Measurements from ENCODE around the gene PTPRM. TPM values are rescaled to one million over a fixed set of nuclear protein-coding genes. Genes with fewer than 3 reads are reported as not detected.

The PTPRM gene
- polyA plus RNA-seq, 4 donors, result 2.2 to 31.4 (median 18.1) TPM

DNA sequence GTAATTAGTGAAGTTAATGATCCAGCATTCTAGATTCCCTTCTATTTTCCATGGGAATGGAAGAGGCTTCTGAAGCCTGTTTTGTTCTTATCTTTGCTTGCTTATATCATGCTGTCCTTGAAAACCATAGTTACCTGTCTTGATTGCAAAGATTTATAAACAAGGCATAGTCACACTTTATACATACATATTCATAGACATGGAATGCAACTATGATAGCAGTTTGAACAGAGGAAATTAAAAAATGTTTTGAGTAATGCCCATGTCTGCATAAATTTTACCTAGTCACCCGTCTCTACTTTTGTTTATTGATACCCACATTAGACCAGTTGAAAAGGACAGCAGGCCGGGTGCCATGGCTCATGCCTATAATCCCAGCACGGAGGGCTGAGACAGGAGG lies 289.0 kb downstream of the PTPRM start:
- H3K27ac ChIP-seq (ENCODE audit: low read depth in 1 of 3, low read length in 2 of 3), result no peak overlapping the region
- DNase-seq (no peak), FAIRE-seq (no peak)
- no peak overlapping the region for H3K4me3 ChIP-seq (ENCODE audit: low read depth in 1 of 3, low read length in 3 of 3)
- no peaks in the 10 kb centered on the region for H3K36me3 ChIP-seq (ENCODE audit: control insufficient read depth in 3 of 3, insufficient read depth in 2 of 3, low read depth in 1 of 3, low read length in 3 of 3)
- peaks cover 0 to 3% (median 0%) of the 10 kb centered on the region in 3 donors for H3K4me1 ChIP-seq (ENCODE audit: control insufficient read depth in 3 of 3, insufficient read depth in 2 of 3, low read depth in 1 of 3, low read length in 2 of 3)
- WGBS, 3 donors, result 83 to 93% (median 89%) methylated on average over 3 of the region's 3 CpGs
- no peaks in the 10 kb centered on the region for H3K27me3 ChIP-seq (ENCODE audit: control insufficient read depth in 3 of 3, insufficient read depth in 3 of 3, low read length in 3 of 3)
- H3K9me3 ChIP-seq (ENCODE audit: control insufficient read depth in 2 of 2, insufficient read depth in 1 of 2, low read depth in 1 of 2, low read length in 1 of 2), result no peaks in the 10 kb centered on the region

DNA sequence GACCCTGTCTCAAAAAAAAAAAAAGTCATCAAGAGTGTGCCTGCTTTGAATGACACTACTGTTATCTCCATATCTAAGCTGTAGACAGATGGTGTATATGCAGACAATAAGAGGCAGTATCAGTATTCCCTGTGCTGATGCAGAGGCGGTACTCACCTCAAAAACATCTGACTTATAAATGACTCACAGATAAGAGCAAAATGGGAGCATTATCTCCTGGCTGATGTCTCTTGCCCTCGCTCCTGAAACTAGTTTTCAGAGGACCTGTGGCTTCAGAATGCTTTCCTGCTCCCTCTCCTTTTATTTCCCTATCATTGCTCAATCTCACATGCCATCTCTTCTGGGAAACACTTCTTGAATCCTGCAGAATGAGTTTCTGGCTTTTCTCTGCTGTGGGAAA lies 289.6 kb downstream of the PTPRM start:
- no peak for FAIRE-seq
- 59 to 65% (median 61%) methylated on average over 2 of the region's 2 CpGs for WGBS, 3 donors
- no peaks in the 10 kb centered on the region for H3K27me3 ChIP-seq (ENCODE audit: control insufficient read depth in 3 of 3, insufficient read depth in 3 of 3, low read length in 3 of 3)
- H3K9me3 ChIP-seq (ENCODE audit: control insufficient read depth in 2 of 2, insufficient read depth in 1 of 2, low read depth in 1 of 2, low read length in 1 of 2), result no peaks in the 10 kb centered on the region
- H3K4me1 ChIP-seq (ENCODE audit: control insufficient read depth in 3 of 3, insufficient read depth in 2 of 3, low read depth in 1 of 3, low read length in 2 of 3), result peaks cover 0 to 3% (median 0%) of the 10 kb centered on the region in 3 donors
- no peak for DNase-seq
- H3K27ac ChIP-seq (ENCODE audit: low read depth in 1 of 3, low read length in 2 of 3), result no peak overlapping the region
- no peaks in the 10 kb centered on the region for H3K36me3 ChIP-seq (ENCODE audit: control insufficient read depth in 3 of 3, insufficient read depth in 2 of 3, low read depth in 1 of 3, low read length in 3 of 3)
- no peak overlapping the region for H3K4me3 ChIP-seq (ENCODE audit: low read depth in 1 of 3, low read length in 3 of 3)

DNA sequence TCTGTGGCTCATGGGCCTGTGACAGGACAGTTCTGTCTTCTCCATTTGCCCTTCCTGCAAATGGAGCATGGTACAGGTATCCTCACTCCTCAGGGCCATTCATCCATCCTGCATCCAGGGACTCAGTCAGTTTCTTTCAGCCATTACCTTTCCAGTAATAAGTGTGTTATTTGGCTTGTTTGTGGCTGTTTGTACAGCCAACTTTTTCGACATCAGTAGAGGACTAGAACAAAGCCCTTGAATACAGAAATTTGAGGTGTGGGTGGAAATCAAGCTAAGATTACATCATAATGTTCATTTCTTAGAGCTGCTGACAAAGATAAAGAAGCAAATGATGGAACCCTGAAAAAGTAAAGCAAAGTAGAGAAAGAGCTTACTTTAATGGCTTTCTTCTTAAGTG lies 290.4 kb downstream of the PTPRM start:
- FAIRE-seq (no peak), DNase-seq (no peak)
- H3K27ac ChIP-seq (ENCODE audit: low read depth in 1 of 3, low read length in 2 of 3), result no peak overlapping the region
- H3K9me3 ChIP-seq (ENCODE audit: control insufficient read depth in 2 of 2, insufficient read depth in 1 of 2, low read depth in 1 of 2, low read length in 1 of 2), result no peaks in the 10 kb centered on the region
- no peak overlapping the region for H3K4me3 ChIP-seq (ENCODE audit: low read depth in 1 of 3, low read length in 3 of 3)
- H3K4me1 ChIP-seq (ENCODE audit: control insufficient read depth in 3 of 3, insufficient read depth in 2 of 3, low read depth in 1 of 3, low read length in 2 of 3), result peaks cover 0 to 3% (median 0%) of the 10 kb centered on the region in 3 donors
- no peaks in the 10 kb centered on the region for H3K27me3 ChIP-seq (ENCODE audit: control insufficient read depth in 3 of 3, insufficient read depth in 3 of 3, low read length in 3 of 3)
- H3K36me3 ChIP-seq (ENCODE audit: control insufficient read depth in 3 of 3, insufficient read depth in 2 of 3, low read depth in 1 of 3, low read length in 3 of 3), result no peaks in the 10 kb centered on the region
- WGBS, 3 donors, result 70 to 84% (median 77%) methylated on average over 1 of the region's 1 CpG

DNA sequence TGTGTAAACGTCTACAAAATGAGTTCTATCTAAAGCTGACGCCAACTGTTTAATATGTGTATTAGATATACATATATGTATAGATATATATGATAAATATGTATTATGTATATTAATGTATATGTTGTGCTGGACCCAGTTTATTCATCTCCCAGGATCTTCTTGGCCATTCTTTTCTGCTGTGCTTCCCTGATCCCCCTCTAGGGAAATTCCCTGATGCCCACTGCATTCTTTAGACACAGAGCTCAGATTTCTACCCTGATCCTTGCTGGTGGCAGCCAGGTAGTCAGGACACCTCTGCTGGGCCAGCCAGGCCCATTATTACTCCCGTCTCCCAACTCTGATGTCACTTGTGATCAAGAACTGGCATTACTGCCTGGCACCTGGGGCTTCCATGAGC lies 292.0 kb downstream of the PTPRM start:
- Histone ChIP-seq H3K4me3 (ENCODE audit: low read depth in 1 of 3, low read length in 3 of 3) (no peak overlapping the region), H3K36me3 (ENCODE audit: control insufficient read depth in 3 of 3, insufficient read depth in 2 of 3, low read depth in 1 of 3, low read length in 3 of 3) (no peaks in the 10 kb centered on the region), H3K27ac (ENCODE audit: low read depth in 1 of 3, low read length in 2 of 3) (no peak overlapping the region), H3K27me3 (ENCODE audit: control insufficient read depth in 3 of 3, insufficient read depth in 3 of 3, low read length in 3 of 3) (no peaks in the 10 kb centered on the region), H3K9me3 (ENCODE audit: control insufficient read depth in 2 of 2, insufficient read depth in 1 of 2, low read depth in 1 of 2, low read length in 1 of 2) (no peaks in the 10 kb centered on the region), H3K4me1 (ENCODE audit: control insufficient read depth in 3 of 3, insufficient read depth in 2 of 3, low read depth in 1 of 3, low read length in 2 of 3) (peaks cover 0 to 3% (median 0%) of the 10 kb centered on the region in 3 donors)
- FAIRE-seq, result no peak
- no peak for DNase-seq
- WGBS, 3 donors, result 83 to 88% (median 86%) methylated on average over 3 of the region's 3 CpGs

DNA sequence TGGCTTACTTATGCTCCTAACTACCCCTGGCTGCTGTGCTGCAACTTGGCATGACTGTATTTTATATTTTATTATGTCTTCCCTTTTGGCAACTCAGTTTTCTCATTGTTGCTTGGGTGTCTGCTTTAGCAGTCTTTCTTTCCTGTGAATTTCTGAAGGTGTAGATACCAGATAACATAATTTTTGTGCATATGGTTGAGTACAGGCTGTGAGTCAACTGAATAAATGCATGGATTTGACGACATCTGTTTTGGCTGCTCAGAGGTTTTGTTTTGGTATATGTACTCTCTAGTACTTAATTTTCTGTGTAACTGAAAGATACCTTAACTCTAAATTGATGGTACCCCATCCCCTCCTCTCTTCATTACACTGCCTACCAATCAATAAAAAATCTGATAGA lies 303.1 kb downstream of the PTPRM start:
- H3K27me3 ChIP-seq (ENCODE audit: control insufficient read depth in 3 of 3, insufficient read depth in 3 of 3, low read length in 3 of 3), result no peaks in the 10 kb centered on the region
- H3K4me3 ChIP-seq (ENCODE audit: low read depth in 1 of 3, low read length in 3 of 3), result no peak overlapping the region
- no peak overlapping the region for H3K27ac ChIP-seq (ENCODE audit: low read depth in 1 of 3, low read length in 2 of 3)
- H3K9me3 ChIP-seq (ENCODE audit: control insufficient read depth in 2 of 2, insufficient read depth in 1 of 2, low read depth in 1 of 2, low read length in 1 of 2), result peaks cover 0 to 2% of the 10 kb centered on the region in 2 donors
- H3K4me1 ChIP-seq (ENCODE audit: control insufficient read depth in 3 of 3, insufficient read depth in 2 of 3, low read depth in 1 of 3, low read length in 2 of 3), result peaks cover 0 to 3% (median 0%) of the 10 kb centered on the region in 3 donors
- H3K36me3 ChIP-seq (ENCODE audit: control insufficient read depth in 3 of 3, insufficient read depth in 2 of 3, low read depth in 1 of 3, low read length in 3 of 3), result no peaks in the 10 kb centered on the region
- FAIRE-seq (no peak), DNase-seq (no peak)
- WGBS, 3 donors, result 87 to 90% (median 89%) methylated on average over 1 of the region's 1 CpG

DNA sequence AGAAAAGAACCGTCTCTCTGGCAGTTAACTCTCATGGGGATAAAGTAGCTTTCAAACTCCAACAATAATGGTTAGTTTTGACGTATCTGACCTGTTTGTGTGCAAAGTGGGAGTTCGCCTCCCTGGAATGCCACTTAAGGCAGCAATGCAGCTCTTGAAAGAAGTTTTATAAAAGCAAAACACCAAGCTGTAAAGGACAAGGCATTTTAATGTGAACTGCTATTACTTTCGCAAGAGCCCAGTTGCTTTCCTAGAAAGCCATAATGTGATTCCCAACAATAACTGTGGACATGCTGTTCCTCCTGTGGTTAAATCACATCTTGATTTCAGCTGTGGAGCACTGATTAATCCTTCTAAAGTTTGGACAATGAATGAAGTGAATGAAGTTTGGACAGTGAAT lies 303.7 kb downstream of the PTPRM start:
- H3K9me3 ChIP-seq (ENCODE audit: control insufficient read depth in 2 of 2, insufficient read depth in 1 of 2, low read depth in 1 of 2, low read length in 1 of 2), result peaks cover 0 to 2% of the 10 kb centered on the region in 2 donors
- DNase-seq (no peak), FAIRE-seq (no peak)
- no peak overlapping the region for H3K27ac ChIP-seq (ENCODE audit: low read depth in 1 of 3, low read length in 2 of 3)
- H3K27me3 ChIP-seq (ENCODE audit: control insufficient read depth in 3 of 3, insufficient read depth in 3 of 3, low read length in 3 of 3), result no peaks in the 10 kb centered on the region
- 70 to 94% (median 93%) methylated on average over 4 of the region's 4 CpGs for WGBS, 3 donors
- H3K4me1 ChIP-seq (ENCODE audit: control insufficient read depth in 3 of 3, insufficient read depth in 2 of 3, low read depth in 1 of 3, low read length in 2 of 3), result peaks cover 0 to 3% (median 0%) of the 10 kb centered on the region in 3 donors
- H3K36me3 ChIP-seq (ENCODE audit: control insufficient read depth in 3 of 3, insufficient read depth in 2 of 3, low read depth in 1 of 3, low read length in 3 of 3), result no peaks in the 10 kb centered on the region
- H3K4me3 ChIP-seq (ENCODE audit: low read depth in 1 of 3, low read length in 3 of 3), result no peak overlapping the region

DNA sequence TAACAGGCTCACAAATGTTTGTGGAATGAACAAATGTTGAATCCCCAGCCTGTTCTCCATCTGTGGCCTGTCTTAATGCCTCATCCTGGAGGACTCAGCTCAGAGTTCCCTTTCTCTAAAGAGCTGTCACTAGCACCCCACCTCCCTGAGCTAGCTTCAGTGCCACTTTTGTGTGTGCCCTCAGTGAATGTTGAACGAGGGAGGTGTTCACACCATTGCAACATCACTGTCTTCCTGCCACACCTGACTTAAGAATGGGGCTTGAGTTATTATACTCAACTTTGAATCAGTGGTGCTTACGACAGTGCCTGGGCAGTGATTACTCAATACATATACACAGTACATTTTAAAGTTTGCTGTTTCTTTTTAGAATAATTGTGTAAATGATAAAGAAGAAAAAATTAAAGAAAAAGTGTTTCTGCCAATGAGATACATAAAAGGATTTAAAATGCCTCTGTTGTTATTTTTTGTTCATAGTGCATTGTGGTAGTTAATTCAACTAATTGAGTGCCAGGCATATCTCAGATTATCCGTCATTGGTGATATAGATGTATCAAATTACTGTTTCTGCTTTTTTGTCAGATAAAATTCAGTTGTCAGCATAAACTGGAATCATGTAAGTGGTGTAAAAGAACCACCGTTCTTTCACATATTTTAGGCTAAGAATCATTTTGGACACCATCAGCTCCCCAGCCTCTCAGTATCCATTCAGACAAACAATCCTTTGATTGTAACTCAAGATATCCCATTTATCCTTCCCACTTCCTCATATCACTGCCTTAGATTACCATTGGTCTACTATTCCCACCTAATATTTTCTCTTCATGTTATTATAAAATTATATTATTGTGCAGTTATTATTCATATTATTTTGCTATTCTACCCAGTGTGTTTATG lies 304.7 kb downstream of the PTPRM start:
- FAIRE-seq (no peak), DNase-seq (peak; percentile 29 to 58)
- WGBS, 3 donors, result 59 to 72% (median 61%) methylated on average over 4 of the region's 4 CpGs
- Histone ChIP-seq H3K9me3 (ENCODE audit: control insufficient read depth in 2 of 2, insufficient read depth in 1 of 2, low read depth in 1 of 2, low read length in 1 of 2) (peaks cover 0 to 5% of the 10 kb centered on the region in 2 donors), H3K27ac (ENCODE audit: low read depth in 1 of 3, low read length in 2 of 3) (peak overlapping the region in 1 of 3 donors; percentile 28), H3K4me3 (ENCODE audit: low read depth in 1 of 3, low read length in 3 of 3) (no peak overlapping the region), H3K4me1 (ENCODE audit: control insufficient read depth in 3 of 3, insufficient read depth in 2 of 3, low read depth in 1 of 3, low read length in 2 of 3) (peaks cover 0 to 3% (median 0%) of the 10 kb centered on the region in 3 donors), H3K27me3 (ENCODE audit: control insufficient read depth in 3 of 3, insufficient read depth in 3 of 3, low read length in 3 of 3) (no peaks in the 10 kb centered on the region), H3K36me3 (ENCODE audit: control insufficient read depth in 3 of 3, insufficient read depth in 2 of 3, low read depth in 1 of 3, low read length in 3 of 3) (no peaks in the 10 kb centered on the region)

DNA sequence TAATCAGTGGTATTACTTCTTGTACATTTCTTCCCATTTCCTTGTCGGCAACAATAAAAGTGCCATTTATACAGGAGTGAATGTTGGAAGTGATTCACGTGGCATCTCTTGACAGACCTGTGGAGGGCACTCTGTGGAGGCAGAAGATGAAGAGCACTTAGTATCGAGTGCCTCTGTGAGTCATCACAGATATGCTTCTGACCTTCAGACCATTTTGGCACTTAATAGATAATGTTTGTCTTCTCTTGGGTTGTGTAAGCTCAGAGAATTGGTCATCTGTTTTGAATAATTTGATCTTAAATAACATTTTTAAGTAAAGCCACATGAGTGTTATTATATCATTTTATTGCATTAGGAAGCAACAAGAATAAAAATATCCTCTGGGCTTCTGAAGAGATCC lies 305.5 kb downstream of the PTPRM start:
- H3K36me3 ChIP-seq (ENCODE audit: control insufficient read depth in 3 of 3, insufficient read depth in 2 of 3, low read depth in 1 of 3, low read length in 3 of 3), result no peaks in the 10 kb centered on the region
- H3K27me3 ChIP-seq (ENCODE audit: control insufficient read depth in 3 of 3, insufficient read depth in 3 of 3, low read length in 3 of 3), result no peaks in the 10 kb centered on the region
- DNase-seq (peak; percentile 67 to 73), FAIRE-seq (no peak)
- peaks cover 0 to 5% of the 10 kb centered on the region in 2 donors for H3K9me3 ChIP-seq (ENCODE audit: control insufficient read depth in 2 of 2, insufficient read depth in 1 of 2, low read depth in 1 of 2, low read length in 1 of 2)
- H3K4me3 ChIP-seq (ENCODE audit: low read depth in 1 of 3, low read length in 3 of 3), result no peak overlapping the region
- peak overlapping the region in 1 of 3 donors; percentile 28 for H3K27ac ChIP-seq (ENCODE audit: low read depth in 1 of 3, low read length in 2 of 3)
- peaks cover 0 to 3% (median 0%) of the 10 kb centered on the region in 3 donors for H3K4me1 ChIP-seq (ENCODE audit: control insufficient read depth in 3 of 3, insufficient read depth in 2 of 3, low read depth in 1 of 3, low read length in 2 of 3)
- 20 to 46% (median 27%) methylated on average over 3 of the region's 3 CpGs for WGBS, 3 donors
